H1 (cell line): ENCODE results near the gene CUBN. TPM values are rescaled to one million over a fixed set of nuclear protein-coding genes. Genes with fewer than 3 reads are reported as not detected.

Source experiments
- CTCF ChIA-PET: fragments of 300-600 bp; sonication (Branson Sonifier 250); formaldehyde crosslinking; loops from one replicate; lab custom pipeline; 2021; ENCODE audit not compliant: partially characterized antibody; lab: Charles Lee
- POLR2A ChIA-PET: fragments of 300-600 bp; sonication (Branson Sonifier 250); formaldehyde crosslinking; loops from one replicate; lab custom pipeline; 2021; ENCODE audit warnings: inconsistent platforms; ENCODE audit not compliant: partially characterized antibody; lab: Charles Lee
- DNase-seq, 2 experiments: peaks; one replicate each; pipeline versions ENCODE4 v3.0.0 to v3.0.0-alpha.2; 2010 to 2022; ENCODE audit warnings: low spot score in 2 of 2, low read depth in 1 of 2, mixed read lengths in 1 of 2
- FAIRE-seq: peaks from 2 replicates; lab custom pipeline; 2011; peaks lifted over from hg19 to GRCh38; lab: Jason Lieb, UNC
- H2AFZ ChIP-seq: 2 replicates; pipeline ENCODE4 v1.8.1; 2012; ENCODE audit warnings: low read length, inconsistent platforms
- H2AK5ac ChIP-seq: 2 replicates; pipeline ENCODE4 v1.6.1; 2013; ENCODE audit warnings: low read depth, low read length
- H2BK120ac ChIP-seq: replicated peaks from 2 replicates; pipeline ENCODE3; 2013; ENCODE audit warnings: low read depth, low read length, inconsistent platforms
- H2BK12ac ChIP-seq: 2 replicates; pipeline ENCODE4 v1.6.1; 2013; ENCODE audit warnings: low read depth, low read length
- H2BK15ac ChIP-seq: 2 replicates; pipeline ENCODE4 v1.6.1; 2013; ENCODE audit warnings: low read length
- H2BK20ac ChIP-seq: 2 replicates; pipeline ENCODE4 v1.6.1; 2013; ENCODE audit warnings: low read length
- H2BK5ac ChIP-seq: 2 replicates; pipeline ENCODE4 v1.6.1; 2013; ENCODE audit warnings: low read depth, low read length
- H3K14ac ChIP-seq: 2 replicates; pipeline ENCODE4 v1.6.1; 2013; ENCODE audit warnings: inconsistent platforms; ENCODE audit not compliant: insufficient read length
- H3K18ac ChIP-seq: 2 replicates; pipeline ENCODE4 v1.6.1; 2013; ENCODE audit warnings: low read length; ENCODE audit errors: extremely low read depth
- H3K23ac ChIP-seq: 2 replicates; pipeline ENCODE4 v1.6.1; 2013; ENCODE audit warnings: inconsistent platforms; ENCODE audit not compliant: insufficient read length
- H3K23me2 ChIP-seq: 2 replicates; pipeline ENCODE4 v1.6.1; 2013; ENCODE audit warnings: low read depth, low read length
- H3K27ac ChIP-seq: 2 replicates; pipeline ENCODE4 v1.6.1; 2011; ENCODE audit warnings: low read depth, low read length, inconsistent platforms
- H3K27me3 ChIP-seq, 4 experiments: replicated peaks in 1 of 4; 1 replicate in 1 of 4; 2 replicates in 3 of 4; pipeline versions ENCODE4 v1.6.1 to v1.8.1; 2011 to 2013; ENCODE audit warnings: low read length in 3 of 4, mild to moderate bottlenecking in 3 of 4, inconsistent platforms in 2 of 4, mixed read lengths in 2 of 4, moderate library complexity in 1 of 4; ENCODE audit not compliant: control insufficient read depth in 3 of 4, insufficient read depth in 3 of 4; ENCODE audit errors: extremely low read depth in 1 of 4
- H3K36me3 ChIP-seq, 4 experiments: 2 replicates each; pipeline versions ENCODE4 v1.6.1 to v1.8.1; 2011 to 2013; ENCODE audit warnings: mild to moderate bottlenecking in 4 of 4, low read length in 3 of 4, moderate library complexity in 2 of 4, control low read depth in 1 of 4, inconsistent platforms in 1 of 4; ENCODE audit not compliant: insufficient read depth in 4 of 4, control insufficient read depth in 2 of 4
- H3K4ac ChIP-seq: replicated peaks from 2 replicates; pipeline ENCODE3; 2013; ENCODE audit warnings: low read length, low read depth, mixed read lengths, inconsistent platforms; ENCODE audit not compliant: insufficient read length
- H3K4me1 ChIP-seq, 4 experiments: replicated peaks in 1 of 4; 1 replicate in 1 of 4; 2 replicates in 3 of 4; pipeline versions ENCODE4 v1.6.1 to v1.8.1; 2011 to 2013; ENCODE audit warnings: low read length in 3 of 4, inconsistent platforms in 2 of 4, mixed read lengths in 1 of 4; ENCODE audit not compliant: insufficient read depth in 4 of 4, control insufficient read depth in 3 of 4
- H3K4me2 ChIP-seq, 2 experiments: 2 replicates each; pipeline versions ENCODE4 v1.6.1 to v1.8.1; 2011 to 2013; ENCODE audit warnings: low read depth in 2 of 2, low read length in 2 of 2, control low read depth in 1 of 2, inconsistent platforms in 1 of 2, mild to moderate bottlenecking in 1 of 2; ENCODE audit not compliant: insufficient read depth in 1 of 2
- H3K4me3 ChIP-seq, 4 experiments: fragments of 200-600, 300-600 bp in 1 of 4; sonication (generic), shearing (Covaris generic), sonication (Bioruptor Twin) in 1 of 4; 2 replicates each; pipeline versions ENCODE4 v1.5.1 to v1.8.1; 2011 to 2016; ENCODE audit warnings: low read length in 4 of 4, low read depth in 3 of 4, control low read depth in 2 of 4, inconsistent platforms in 2 of 4, mild to moderate bottlenecking in 2 of 4, mixed read lengths in 1 of 4, moderate library complexity in 1 of 4; ENCODE audit not compliant: insufficient read depth in 2 of 4; ENCODE audit errors: extremely low read depth in 1 of 4
- H3K56ac ChIP-seq: replicated peaks from 2 replicates; pipeline ENCODE3; 2013; ENCODE audit warnings: low read depth, mild to moderate bottlenecking, mixed read lengths, low read length, inconsistent platforms; ENCODE audit not compliant: insufficient read length
- H3K79me1 ChIP-seq: 2 replicates; pipeline ENCODE4 v1.6.1; 2013; ENCODE audit warnings: low read depth, low read length, control low read depth
- H3K79me2 ChIP-seq, 2 experiments: 2 replicates each; pipeline versions ENCODE4 v1.6.1 to v1.8.1; 2012 to 2013; ENCODE audit warnings: low read length in 2 of 2, mild to moderate bottlenecking in 2 of 2, inconsistent platforms in 1 of 2; ENCODE audit not compliant: insufficient read depth in 2 of 2, control insufficient read depth in 1 of 2
- H3K9ac ChIP-seq, 4 experiments: replicated peaks in 1 of 4; 1 replicate in 1 of 4; 2 replicates in 3 of 4; pipeline versions ENCODE4 v1.6.1 to v1.8.1; 2011 to 2013; ENCODE audit warnings: low read depth in 3 of 4, low read length in 3 of 4, control low read depth in 2 of 4, mild to moderate bottlenecking in 2 of 4, moderate library complexity in 2 of 4, inconsistent platforms in 1 of 4; ENCODE audit errors: extremely low read depth in 1 of 4
- H3K9me3 ChIP-seq, 2 experiments: 2 replicates each; pipeline versions ENCODE4 v1.6.1 to v1.8.1; 2012 to 2013; ENCODE audit warnings: mild to moderate bottlenecking in 2 of 2, moderate library complexity in 2 of 2, control low read depth in 1 of 2, inconsistent platforms in 1 of 2, low read depth in 1 of 2, low read length in 1 of 2, mixed read lengths in 1 of 2; ENCODE audit not compliant: insufficient read depth in 2 of 2
- H4K20me1 ChIP-seq, 2 experiments: replicated peaks in 1 of 2; 2 replicates each; pipeline versions ENCODE3 to v1.8.1; 2011 to 2013; ENCODE audit warnings: inconsistent platforms in 2 of 2, low read length in 2 of 2, mild to moderate bottlenecking in 1 of 2; ENCODE audit not compliant: insufficient read depth in 2 of 2, control insufficient read depth in 1 of 2
- H4K5ac ChIP-seq: 2 replicates; pipeline ENCODE4 v1.6.1; 2013; ENCODE audit warnings: low read length, low read depth, mixed read lengths, inconsistent platforms; ENCODE audit not compliant: insufficient read length
- H4K8ac ChIP-seq: 2 replicates; pipeline ENCODE4 v1.8.0; 2013; ENCODE audit warnings: mild to moderate bottlenecking, moderate library complexity, low read length, inconsistent platforms; ENCODE audit not compliant: insufficient read depth; ENCODE audit errors: extremely low read depth
- H4K91ac ChIP-seq: replicated peaks from 2 replicates; pipeline ENCODE3; 2013; ENCODE audit warnings: low read length, mixed read lengths, inconsistent platforms; ENCODE audit not compliant: insufficient read length
- BCL11A ChIP-seq, 2 experiments: IDR thresholded peaks; one replicate each; pipeline ENCODE4 v1.6.1; 2011; ENCODE audit warnings: low read depth in 2 of 2, low read length in 2 of 2, mild to moderate bottlenecking in 2 of 2
- GABPA ChIP-seq: IDR thresholded peaks from 2 replicates; pipeline ENCODE4 v1.6.1; 2011; ENCODE audit warnings: mild to moderate bottlenecking, low read length, moderate library complexity, borderline replicate concordance; ENCODE audit not compliant: insufficient read depth
- KDM4A ChIP-seq: IDR thresholded peaks from one replicate; pipeline ENCODE4 v1.7.1; 2012; ENCODE audit warnings: low read depth, mild to moderate bottlenecking, moderate library complexity, low read length, inconsistent platforms; ENCODE audit not compliant: severe bottlenecking
- MAFK ChIP-seq: IDR thresholded peaks from 2 replicates; pipeline ENCODE4 v1.6.1; 2012; ENCODE audit warnings: low read depth, mild to moderate bottlenecking, improper control_type of control experiment, low read length
- RFX5 ChIP-seq: IDR thresholded peaks from 2 replicates; pipeline ENCODE4 v1.6.1; 2011; ENCODE audit warnings: low read depth, low read length, improper control_type of control experiment, borderline replicate concordance
- SIN3A ChIP-seq, 2 experiments: IDR thresholded peaks in 1 of 2; conservative IDR thresholded peaks in 1 of 2; 2 replicates each; pipeline ENCODE4 v1.6.1; 2011 to 2012; ENCODE audit warnings: low read length in 2 of 2, improper control_type of control experiment in 1 of 2, low read depth in 1 of 2, mild to moderate bottlenecking in 1 of 2
- WGBS, 2 experiments: shearing (Covaris generic) in 1 of 2; methylation state at CpG; one replicate each; pipeline versions ENCODE4 v1.1.6 to v1.1.7; 2013 to 2015; ENCODE audit warnings: low lambda C conversion rate in 2 of 2, mixed read lengths in 2 of 2, inconsistent platforms in 1 of 2, low coverage in 1 of 2, missing lambda C conversion rate in 1 of 2; ENCODE audit not compliant: insufficient replicate concordance in 2 of 2, insufficient coverage in 1 of 2, insufficient read length in 1 of 2; ENCODE audit errors: extremely low coverage in 1 of 2, missing lambda C conversion rate in 1 of 2; 5-methylcytosine and 5-hydroxymethylcytosine counted together
- polyA plus RNA-seq, 7 experiments: library from polyadenylated mRNA; depleted of rRNA in 3 of 7; stranded (reverse) in 5 of 7; unstranded in 2 of 7; fragments of >200 nt in 5 of 7; fragments of 200-250 nt in 2 of 7; gene quantifications; 1 replicate in 5 of 7; 2 replicates in 1 of 7; 4 replicates in 1 of 7; pipeline versions ENCODE4 v1.2.1 to v1.2.3, GENCODE V29; 2011 to 2013; ENCODE audit warnings: missing spikeins in 2 of 7, mixed read lengths in 2 of 7
- total RNA-seq: library from RNA; stranded (reverse); fragmentation: NEBNext Ultra II Directional; extraction: Animal tissue kit (Norgen Biotek cat#: 25700); gene quantifications from 2 replicates; pipeline ENCODE4 v1.2.1, GENCODE V29; 2021

Gene CUBN
- total and polyA plus RNA-seq, 2 of the 8 experiments (the other 6 are each of a cell fraction or from before 2014, with no cell fraction given) = 0.04 to 0.08 TPM

DNA sequence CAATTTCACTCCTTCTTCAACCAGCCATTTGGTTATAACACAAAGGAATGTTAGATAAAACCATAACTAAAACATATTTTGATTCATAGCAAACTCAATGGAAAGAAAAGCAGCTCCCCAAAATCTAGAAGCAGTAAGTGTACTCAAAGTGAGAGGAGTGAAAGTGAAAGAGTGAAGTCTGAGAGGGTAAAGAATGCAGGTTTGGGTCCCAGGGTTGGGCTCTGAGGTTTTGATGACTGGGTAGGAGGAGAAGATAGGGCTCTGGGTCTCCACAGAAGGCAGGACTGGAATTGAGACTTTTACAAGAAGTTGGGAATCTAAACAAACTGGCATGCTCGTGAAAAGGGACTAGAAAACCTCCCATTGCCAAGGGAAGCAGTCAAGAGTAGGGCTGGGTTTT is 227.0 kb downstream of the CUBN start:
- H3K79me1 ChIP-seq = no peaks in the 10 kb centered on the region
- FAIRE-seq = peak; percentile 13
- H3K56ac ChIP-seq = no peak overlapping the region
- H3K27ac ChIP-seq = no peak overlapping the region
- H3K18ac ChIP-seq = peak overlapping the region; percentile 53; the same call in 1 of the 2 replicates
- no peak overlapping the region for H2BK120ac ChIP-seq
- peak overlapping the region; percentile 49 for H4K91ac ChIP-seq
- H2AFZ ChIP-seq = no peak overlapping the region
- no peaks in the 10 kb centered on the region for H3K27me3 ChIP-seq
- H2BK5ac ChIP-seq = no peak overlapping the region
- H3K4ac ChIP-seq = no peak overlapping the region
- no peak overlapping the region for H4K5ac ChIP-seq
- no peak overlapping the region; a peak in 1 of 4 replicates for H3K4me2 ChIP-seq
- ChIA-PET CTCF (no interaction called here), POLR2A (no interaction called here)
- TF ChIP-seq BCL11A (IDR thresholded peaks at IDR 0.05; ENCODE audit: low read depth in 2 of 2, low read length in 2 of 2) (no peak), GABPA (no peak), MAFK (no peak), RFX5 (no peak), SIN3A (conservative IDR thresholded peaks at IDR 0.05 in 1 of 2, IDR thresholded peaks at IDR 0.05 in 1 of 2; ENCODE audit: low read depth in 1 of 2, low read length in 2 of 2) (no peak), KDM4A (no peak)
- H2AK5ac ChIP-seq = no peak overlapping the region
- H3K79me2 ChIP-seq = no peaks in the 10 kb centered on the region
- 76% methylated on average over 1 of the region's 1 CpG; no CpG with 5 or more reads in 1 of the 2 experiments for WGBS, 2 experiments
- H3K4me3 ChIP-seq = no peak overlapping the region
- H3K9ac ChIP-seq = no peak overlapping the region
- H4K20me1 ChIP-seq = no peaks in the 10 kb centered on the region
- no peaks in the 10 kb centered on the region for H3K23me2 ChIP-seq
- no peak overlapping the region for H2BK20ac ChIP-seq
- H3K23ac ChIP-seq = no peak overlapping the region
- H4K8ac ChIP-seq = no peak overlapping the region
- DNase-seq = no peak
- H2BK12ac ChIP-seq = no peak overlapping the region
- no peak overlapping the region for H2BK15ac ChIP-seq
- no peak overlapping the region for H3K14ac ChIP-seq
- H3K4me1 ChIP-seq = peaks cover 0 to 12% (median 4%) of the 10 kb centered on the region in 4 experiments; a peak in 3 of 7 replicates
- H3K9me3 ChIP-seq = no peaks in the 10 kb centered on the region
- no peaks in the 10 kb centered on the region for H3K36me3 ChIP-seq
